HEK293T (cell line): ENCODE data around the gene SYT2.

Experiments used
- CTCF ChIA-PET: fragments of 350-600 bp; formaldehyde crosslinking; extraction: SDS; loops from one replicate; lab custom pipeline; 2021; ENCODE audit warnings: antibody characterized with exemption, inconsistent platforms; lab: Yijun Ruan, JAX
- POLR2A ChIA-PET: fragments of 350-600 bp; formaldehyde crosslinking; extraction: SDS; loops from one replicate; lab custom pipeline; 2020; ENCODE audit warnings: antibody characterized with exemption, inconsistent platforms; lab: Yijun Ruan, JAX
- DNase-seq: peaks from one replicate; pipeline ENCODE4 v3.0.0; 2012; ENCODE audit warnings: mixed read lengths; ENCODE audit errors: extremely low spot score
- ARNT ChIP-seq: fragments of 450-650 bp; IDR thresholded peaks from 2 replicates; pipeline ENCODE4 v1.6.1; 2017; ENCODE audit warnings: mild to moderate bottlenecking
- BHLHE40 ChIP-seq: fragments of 450-650 bp; IDR thresholded peaks from 2 replicates; pipeline ENCODE4 v1.6.1; 2016; ENCODE audit warnings: mild to moderate bottlenecking, moderate library complexity, borderline replicate concordance
- CTBP1 ChIP-seq: fragments of 450-650 bp; IDR thresholded peaks from 2 replicates; pipeline ENCODE4 v1.6.1; 2016; ENCODE audit warnings: borderline replicate concordance
- ELF4 ChIP-seq: fragments of 450-650 bp; IDR thresholded peaks from 2 replicates; pipeline ENCODE4 v1.6.1; 2017; ENCODE audit warnings: antibody characterized with exemption
- FOXA1 ChIP-seq: fragments of 450-650 bp; IDR thresholded peaks from 2 replicates; pipeline ENCODE4 v1.6.1; 2016; ENCODE audit warnings: mild to moderate bottlenecking
- FOXK2 ChIP-seq: fragments of 450-650 bp; IDR thresholded peaks from 2 replicates; pipeline ENCODE4 v1.6.1; 2016; ENCODE audit warnings: mild to moderate bottlenecking
- FOXM1 ChIP-seq: fragments of 450-650 bp; IDR thresholded peaks from 2 replicates; pipeline ENCODE4 v1.6.1; 2017; ENCODE audit warnings: mild to moderate bottlenecking, borderline replicate concordance
- HDGF ChIP-seq: fragments of 450-650 bp; IDR thresholded peaks from 2 replicates; pipeline ENCODE4 v1.6.1; 2017; ENCODE audit warnings: antibody characterized with exemption, borderline replicate concordance
- L3MBTL2 ChIP-seq: fragments of 450-650 bp; conservative IDR thresholded peaks from 2 replicates; pipeline ENCODE4 v1.6.1; 2016; ENCODE audit warnings: mild to moderate bottlenecking
- LEF1 ChIP-seq: fragments of 450-650 bp; IDR thresholded peaks from 2 replicates; pipeline ENCODE4 v1.6.1; 2017; ENCODE audit warnings: mild to moderate bottlenecking, borderline replicate concordance
- NFRKB ChIP-seq: fragments of 450-650 bp; IDR thresholded peaks from 2 replicates; pipeline ENCODE4 v1.6.1; 2016; ENCODE audit warnings: mild to moderate bottlenecking, moderate library complexity
- PKNOX1 ChIP-seq: fragments of 450-650 bp; IDR thresholded peaks from 2 replicates; pipeline ENCODE4 v1.6.1; 2016
- SP1 ChIP-seq: fragments of 450-650 bp; IDR thresholded peaks from 2 replicates; pipeline ENCODE4 v1.6.1; 2017
- SUZ12 ChIP-seq: fragments of 450-650 bp; IDR thresholded peaks from 2 replicates; pipeline ENCODE4 v1.6.1; 2016; ENCODE audit warnings: mild to moderate bottlenecking
- TARDBP ChIP-seq: fragments of 450-650 bp; IDR thresholded peaks from 2 replicates; pipeline ENCODE4 v1.6.1; 2016
- ZNF384 ChIP-seq: fragments of 450-650 bp; IDR thresholded peaks from 2 replicates; pipeline ENCODE4 v1.6.1; 2016

The SYT2 gene

GRCh38 chr1:202588503-202589189, 121.6 kb downstream of the SYT2 start:
- ChIA-PET POLR2A (no interaction called here), CTCF (interaction anchor here (1.5 kb wide), 1 partner anchor 12 kb away, joined by 4 read pairs; no protein-coding TSS in a partner anchor)
- TF ChIP-seq L3MBTL2, result no peak
- no peak for TF ChIP-seq TARDBP
- no peak for TF ChIP-seq NFRKB
- TF ChIP-seq FOXA1, result no peak
- no peak for TF ChIP-seq FOXK2
- no peak for DNase-seq

DNA sequence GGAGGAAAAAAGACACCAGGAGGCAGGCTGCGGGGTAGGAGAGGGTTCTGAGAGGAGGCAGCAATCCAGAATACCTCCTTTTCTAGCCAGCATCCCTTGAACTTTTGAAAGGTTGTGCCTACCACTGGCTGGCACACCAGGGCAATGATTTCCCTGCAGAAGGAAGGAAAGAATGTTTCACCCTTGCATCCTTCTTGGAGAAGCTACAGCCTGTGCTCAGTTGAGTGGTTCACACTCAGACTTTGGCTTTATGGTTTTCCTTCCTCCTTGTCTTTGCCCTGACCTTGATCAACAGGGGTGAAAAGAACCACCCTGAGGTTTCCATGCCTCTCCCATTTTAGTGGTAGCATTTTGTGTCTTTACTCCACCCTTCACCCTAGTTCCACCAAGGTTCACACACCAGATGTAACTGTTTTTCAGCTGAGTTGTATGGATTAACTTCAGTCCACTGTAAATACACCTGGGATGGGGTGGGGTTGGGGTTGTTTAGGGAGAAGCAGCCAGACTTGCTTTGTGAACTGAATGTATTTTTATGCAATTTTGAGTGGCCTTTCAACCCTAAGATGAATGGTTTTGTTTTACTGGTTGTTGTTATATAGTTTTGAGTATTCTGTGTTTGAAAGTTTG, 122.3 kb downstream of the SYT2 start:
- no peak for DNase-seq
- TF ChIP-seq FOXK2 (no peak), ELF4 (no peak), BHLHE40 (no peak), CTBP1 (no peak), HDGF (no peak), NFRKB (no peak), L3MBTL2 (no peak), SP1 (no peak), SUZ12 (no peak), FOXA1 (no peak), TARDBP (no peak), FOXM1 (no peak)
- CTCF ChIA-PET, result interaction anchor here (1.6 kb wide), 1 partner anchor 12 kb away, joined by 5 read pairs; no protein-coding TSS in a partner anchor
- POLR2A ChIA-PET, result interaction anchor here (1.9 kb wide), 1 partner anchor 10 kb away, joined by 5 read pairs; no protein-coding TSS in a partner anchor

DNA sequence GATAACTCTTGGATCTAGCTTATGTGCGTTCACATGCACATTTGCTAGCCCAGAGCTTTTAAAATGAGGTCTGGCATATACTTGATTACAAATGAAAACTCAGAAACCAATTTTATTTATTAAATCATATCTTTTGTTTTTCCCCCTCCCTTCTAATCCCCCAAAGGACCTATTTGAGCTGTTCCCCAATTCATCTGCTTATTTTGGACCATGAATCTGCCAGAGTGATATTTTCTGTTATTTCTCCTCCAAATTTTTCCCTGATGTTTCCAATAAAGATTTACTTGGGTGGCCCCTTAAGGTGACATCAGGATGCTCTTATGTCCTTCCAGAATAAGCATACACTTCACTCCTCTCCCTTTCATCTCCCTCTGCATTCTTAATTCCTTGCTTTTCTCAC, 123.4 kb downstream of the SYT2 start:
- ChIA-PET POLR2A (interaction anchor here (1.1 to 1.9 kb wide), 2 partner anchors 9 to 245 kb away, joined by 3 to 5 read pairs; partner anchors contain the start of gene UBE2T), CTCF (interaction anchor here (1.0 to 1.6 kb wide), 2 partner anchors 13 to 85 kb away, joined by 4 to 5 read pairs; no protein-coding TSS in a partner anchor)
- no peak for DNase-seq
- TF ChIP-seq SUZ12 (no peak), ZNF384 (no peak), HDGF (no peak), PKNOX1 (no peak), CTBP1 (no peak), SP1 (no peak), ARNT (no peak), FOXM1 (no peak), L3MBTL2 (no peak), NFRKB (no peak), FOXK2 (no peak), LEF1 (no peak), TARDBP (no peak)

DNA sequence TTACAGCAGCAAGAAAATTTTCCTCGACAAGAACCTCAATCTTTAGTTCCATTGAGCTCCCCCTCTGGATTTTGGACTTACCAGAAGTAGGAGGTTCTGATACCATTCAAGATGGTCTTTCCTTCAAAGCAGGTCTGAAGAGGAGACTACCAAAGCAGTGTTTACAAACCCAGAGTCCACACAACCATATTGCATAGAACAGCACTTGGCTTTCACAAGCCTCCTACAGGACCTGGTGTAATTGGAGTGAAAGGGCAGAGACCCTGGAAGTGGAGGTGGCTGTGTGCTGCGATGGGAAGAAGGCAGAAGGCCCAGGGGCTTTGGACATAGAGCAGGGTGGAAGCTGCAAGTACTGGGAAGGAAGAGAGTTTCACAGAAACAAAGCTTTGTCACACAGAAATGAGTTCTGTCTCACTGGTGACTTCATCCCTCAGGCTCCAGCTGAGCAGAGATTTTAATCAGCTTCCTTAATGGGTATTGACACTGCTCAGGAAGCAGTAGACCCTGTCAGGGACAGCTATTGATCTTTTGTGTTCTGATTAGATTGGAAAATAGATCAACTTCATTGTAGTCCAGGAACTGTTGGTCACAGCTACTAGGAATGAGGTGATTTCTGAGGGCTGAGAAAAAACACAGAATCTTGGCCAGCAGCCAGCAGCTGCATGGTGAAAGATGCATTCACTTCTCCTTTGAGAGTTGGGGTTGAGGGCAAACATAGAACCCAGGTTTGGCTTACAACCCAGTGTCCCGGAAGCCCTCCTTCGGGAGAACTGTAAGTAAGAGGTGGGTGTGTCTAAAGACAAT, 124.0 kb downstream of the SYT2 start:
- TF ChIP-seq SP1 (no peak), FOXA1 (no peak), HDGF (no peak), FOXK2 (no peak), ARNT (no peak), FOXM1 (no peak), CTBP1 (no peak), PKNOX1 (no peak)
- no peak for DNase-seq
- ChIA-PET CTCF (interaction anchor here (1.0 to 1.6 kb wide), 2 partner anchors 14 to 85 kb away, joined by 4 to 5 read pairs; no protein-coding TSS in a partner anchor), POLR2A (interaction anchor here (1.1 to 1.9 kb wide), 2 partner anchors 8 to 244 kb away, joined by 3 to 5 read pairs; partner anchors contain the start of gene UBE2T)

- no peak for DNase-seq
- TF ChIP-seq PKNOX1 (no peak), CTBP1 (no peak), HDGF (no peak), FOXM1 (no peak), L3MBTL2 (no peak), FOXK2 (no peak), TARDBP (no peak), SP1 (no peak), SUZ12 (no peak), ZNF384 (no peak), FOXA1 (no peak)
- ChIA-PET POLR2A (no interaction called here), CTCF (no interaction called here)
Measured at GRCh38 chr1:202585590-202585933, 124.7 kb downstream of the SYT2 start.
